Measurements from ENCODE around the gene KLRC1. TPM values are rescaled to one million over a fixed set of nuclear protein-coding genes. Genes with fewer than 3 reads are reported as not detected.

Gene KLRC1
- total and polyA plus RNA-seq, 10 of the 15 experiments (the other 5 are each of a cell fraction or from before 2014, with no cell fraction given) = 0.04 to 0.60 (median 0.23) TPM; not detected in 1

- Histone ChIP-seq H3K4me2 (ENCODE audit: control insufficient read depth, insufficient read depth) (no peak overlapping the region), H3K27me3 (replicated peaks in 1 of 2; ENCODE audit: control insufficient read depth in 2 of 2, insufficient read depth in 2 of 2, low read length in 1 of 2) (no peaks in the 10 kb centered on the region), H3K9ac (ENCODE audit: control insufficient read depth, insufficient read depth, low read length) (no peak overlapping the region), H3K9me3 (replicated peaks; ENCODE audit: control insufficient read depth, insufficient read depth, low read length) (peaks cover 15% of the 10 kb centered on the region), H3K36me3 (ENCODE audit: control insufficient read depth in 2 of 2, insufficient read depth in 2 of 2, low read length in 1 of 2) (no peaks in the 10 kb centered on the region), H3K79me2 (ENCODE audit: control insufficient read depth, insufficient read depth, low read length) (no peaks in the 10 kb centered on the region), H3K27ac (ENCODE audit: control insufficient read depth, insufficient read depth) (no peak overlapping the region), H3K4me3 (no peak overlapping the region), H4K20me1 (ENCODE audit: control insufficient read depth, insufficient read depth) (no peaks in the 10 kb centered on the region), H3K4me1 (ENCODE audit: control insufficient read depth, insufficient read depth, low read length) (no peaks in the 10 kb centered on the region), H2AFZ (ENCODE audit: control insufficient read depth, low read depth, low read length) (no peak overlapping the region)
- CTCF ChIA-PET = no interaction called here
- TF ChIP-seq SMARCA5 (IDR thresholded peaks at IDR 0.05) = no peak
- TF ChIP-seq TAF1 (IDR thresholded peaks at IDR 0.05; ENCODE audit: borderline replicate concordance, low read depth, low read length) = no peak
- no peak for TF ChIP-seq TCF12 (IDR thresholded peaks at IDR 0.05; ENCODE audit: low read depth, low read length)
- TF ChIP-seq KAT2A (conservative IDR thresholded peaks at IDR 0.05; ENCODE audit: control insufficient read depth, low read depth, low read length) = no peak
- no peak for TF ChIP-seq POLR2A (IDR thresholded peaks at IDR 0.05; ENCODE audit: low read depth, low read length)
- no peak for TF ChIP-seq SMAD5 (IDR thresholded peaks at IDR 0.05; ENCODE audit: low read depth)
- TF ChIP-seq HDGF (IDR thresholded peaks at IDR 0.05) = no peak
- no peak for TF ChIP-seq RFX5 (IDR thresholded peaks at IDR 0.05; ENCODE audit: low read depth, low read length)
- no peak for TF ChIP-seq EZH2 (IDR thresholded peaks at IDR 0.05; ENCODE audit: borderline replicate concordance, control insufficient read depth, low read depth, low read length)
- TF ChIP-seq CBX5 (IDR thresholded peaks at IDR 0.05; ENCODE audit: low read depth) = no peak
- no peak for TF ChIP-seq ZNF274 (IDR thresholded peaks at IDR 0.05; ENCODE audit: insufficient read depth, insufficient read length)
- no peak for TF ChIP-seq ETV6 (conservative IDR thresholded peaks at IDR 0.05 in 1 of 2, IDR thresholded peaks at IDR 0.05 in 1 of 2; ENCODE audit: borderline replicate concordance in 1 of 2, low read depth in 1 of 2)
- TF ChIP-seq NFIC (IDR thresholded peaks at IDR 0.05; ENCODE audit: low read depth, low read length) = no peak
- no peak for TF ChIP-seq ELK1 (IDR thresholded peaks at IDR 0.05; ENCODE audit: low read depth, low read length)
- no peak for TF ChIP-seq PML (IDR thresholded peaks at IDR 0.05; ENCODE audit: low read length)
- TF ChIP-seq ZBTB33 (IDR thresholded peaks at IDR 0.05) = no peak
- no peak for TF ChIP-seq SMC3 (IDR thresholded peaks at IDR 0.05; ENCODE audit: borderline replicate concordance, low read length)
- no peak for TF ChIP-seq TCF3 (IDR thresholded peaks at IDR 0.05; ENCODE audit: borderline replicate concordance, insufficient read depth, low read depth, low read length)
- TF ChIP-seq WRNIP1 (IDR thresholded peaks at IDR 0.05; ENCODE audit: borderline replicate concordance, low read depth, low read length) = no peak
- TF ChIP-seq FOXM1 (IDR thresholded peaks at IDR 0.05; ENCODE audit: low read depth, low read length) = no peak
- intact Hi-C loops (cut with micrococcal nuclease; ENCODE audit: unreplicated experiment) = no loop called here
- DNase-seq (ENCODE audit: low read depth, low spot score) (no peak), FAIRE-seq (no peak), ATAC-seq (no peak)
- WGBS (ENCODE audit: insufficient coverage, insufficient replicate concordance, low lambda C conversion rate, missing lambda C conversion rate) = 63% methylated on average over 3 of the region's 3 CpGs
- SMC1A ChIA-PET (ENCODE audit: uncharacterized antibody, unreplicated experiment) = no interaction called here
- RAD21 ChIA-PET (ENCODE audit: unreplicated experiment) = no interaction called here
- POLR2A ChIA-PET = no interaction called here
- no TSS peak for BruUV-seq (replicated peaks)
- in situ Hi-C loops (cut with MboI) = no loop called here
Observed at GRCh38 chr12:10457760-10458159, 4.6 kb upstream of the KLRC1 start.
